LNCaP clone FGC (cell line): ENCODE measurements around the gene SORCS2.

ENCODE experiments used
- DNase-seq: peaks from one replicate; pipeline ENCODE4 v3.0.0-alpha.2; 2011; ENCODE audit warnings: low read depth
- H3K4me3 ChIP-seq: 2 replicates; pipeline ENCODE4 v1.5.1; 2011; ENCODE audit warnings: mild to moderate bottlenecking, low read depth, low read length, control low read depth
- TF ChIP-seq, protein P1 (sequence below): IDR thresholded peaks from 2 replicates; pipeline ENCODE4 v1.5.1; 2012; ENCODE audit warnings: mild to moderate bottlenecking; ENCODE audit not compliant: control insufficient read depth, insufficient read depth; ENCODE audit errors: extremely low read depth

SORCS2 gene

DNA sequence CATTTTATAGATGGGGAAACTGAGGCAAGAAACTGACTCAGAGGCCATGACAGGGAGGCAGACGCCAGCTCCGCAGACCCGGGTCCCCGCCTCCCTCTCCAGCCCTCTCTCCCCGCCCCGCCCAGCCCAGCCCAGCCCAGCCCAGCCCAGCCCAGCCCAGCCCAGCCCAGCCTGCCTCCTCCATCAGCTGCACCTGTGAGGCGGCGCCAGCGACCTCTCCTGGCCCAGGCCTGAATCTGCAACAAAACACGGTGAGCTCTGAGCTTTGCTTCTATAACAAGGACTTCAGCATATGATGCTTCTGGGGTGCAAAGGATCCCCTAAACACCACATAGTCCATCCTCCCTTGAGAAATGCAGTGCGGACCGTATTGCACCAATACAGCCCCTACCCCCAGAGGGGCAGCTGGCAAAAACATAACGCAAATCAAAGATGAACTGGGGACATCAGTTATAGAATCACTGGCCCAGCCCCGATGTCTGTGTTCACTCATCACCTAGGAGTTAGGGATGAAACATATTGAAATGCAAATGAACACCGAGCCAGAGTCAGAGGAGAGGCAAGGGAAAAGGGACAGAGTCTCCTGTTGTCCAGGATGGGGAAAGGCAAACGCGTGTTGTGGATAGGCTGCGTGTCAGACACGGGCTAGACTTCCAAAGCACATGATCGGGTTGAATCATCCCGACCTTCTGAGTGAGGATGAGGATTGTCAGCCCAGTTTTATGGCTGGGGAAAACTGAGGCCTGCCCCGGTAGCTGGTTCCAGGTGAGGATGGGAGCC lies 458.5 kb downstream of the SORCS2 start:
- no peak for DNase-seq
- H3K4me3 ChIP-seq = no peak overlapping the region
- TF ChIP-seq, protein P1, sequence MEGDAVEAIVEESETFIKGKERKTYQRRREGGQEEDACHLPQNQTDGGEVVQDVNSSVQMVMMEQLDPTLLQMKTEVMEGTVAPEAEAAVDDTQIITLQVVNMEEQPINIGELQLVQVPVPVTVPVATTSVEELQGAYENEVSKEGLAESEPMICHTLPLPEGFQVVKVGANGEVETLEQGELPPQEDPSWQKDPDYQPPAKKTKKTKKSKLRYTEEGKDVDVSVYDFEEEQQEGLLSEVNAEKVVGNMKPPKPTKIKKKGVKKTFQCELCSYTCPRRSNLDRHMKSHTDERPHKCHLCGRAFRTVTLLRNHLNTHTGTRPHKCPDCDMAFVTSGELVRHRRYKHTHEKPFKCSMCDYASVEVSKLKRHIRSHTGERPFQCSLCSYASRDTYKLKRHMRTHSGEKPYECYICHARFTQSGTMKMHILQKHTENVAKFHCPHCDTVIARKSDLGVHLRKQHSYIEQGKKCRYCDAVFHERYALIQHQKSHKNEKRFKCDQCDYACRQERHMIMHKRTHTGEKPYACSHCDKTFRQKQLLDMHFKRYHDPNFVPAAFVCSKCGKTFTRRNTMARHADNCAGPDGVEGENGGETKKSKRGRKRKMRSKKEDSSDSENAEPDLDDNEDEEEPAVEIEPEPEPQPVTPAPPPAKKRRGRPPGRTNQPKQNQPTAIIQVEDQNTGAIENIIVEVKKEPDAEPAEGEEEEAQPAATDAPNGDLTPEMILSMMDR = peak; percentile 53

DNA sequence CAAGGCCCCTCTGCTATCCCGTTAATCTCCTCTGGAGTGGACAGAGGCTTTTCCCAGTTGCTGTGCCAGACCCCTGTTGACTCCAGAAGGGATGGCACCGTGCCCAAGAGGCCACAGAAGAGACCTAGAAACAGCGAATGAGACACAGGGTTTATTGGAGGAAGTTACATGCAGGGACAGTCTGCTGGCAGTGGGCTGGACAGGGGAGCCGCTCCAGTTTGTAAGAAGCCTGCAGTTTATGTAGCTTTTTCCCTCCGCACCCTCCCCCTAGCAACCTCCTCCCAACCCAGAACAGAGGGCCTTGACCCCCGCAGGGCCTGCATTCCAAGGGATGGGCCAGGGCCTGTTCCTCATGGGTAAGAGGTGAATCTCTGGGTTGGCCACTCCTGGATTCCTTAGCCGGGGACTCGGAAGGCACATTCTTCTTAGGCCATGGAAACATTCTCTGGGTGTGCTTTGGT lies 459.2 kb downstream of the SORCS2 start:
- no peak for DNase-seq
- no peak overlapping the region for H3K4me3 ChIP-seq
- TF ChIP-seq, protein P1 = no peak

DNA sequence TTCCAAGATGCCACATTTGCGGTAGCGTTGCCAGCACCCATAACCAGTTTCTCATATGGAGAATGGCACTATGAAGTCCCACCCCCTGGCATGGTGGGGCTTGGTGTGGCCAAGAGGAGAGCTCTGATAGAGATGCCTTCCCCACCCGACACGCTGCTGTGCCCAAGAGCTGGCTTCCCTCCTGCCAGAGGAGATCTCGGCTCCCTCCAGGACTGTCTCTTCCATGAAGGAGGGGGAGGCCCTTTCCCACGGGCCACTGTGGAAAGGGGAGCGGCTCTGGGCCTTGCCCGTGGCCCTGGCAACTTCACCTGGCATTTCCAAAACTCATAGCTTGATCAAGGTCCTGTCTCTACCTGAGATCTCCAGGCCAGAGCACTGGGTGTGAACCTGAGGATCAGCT lies 459.7 kb downstream of the SORCS2 start:
- TF ChIP-seq, protein P1 = no peak
- H3K4me3 ChIP-seq = no peak overlapping the region
- DNase-seq = no peak

DNA sequence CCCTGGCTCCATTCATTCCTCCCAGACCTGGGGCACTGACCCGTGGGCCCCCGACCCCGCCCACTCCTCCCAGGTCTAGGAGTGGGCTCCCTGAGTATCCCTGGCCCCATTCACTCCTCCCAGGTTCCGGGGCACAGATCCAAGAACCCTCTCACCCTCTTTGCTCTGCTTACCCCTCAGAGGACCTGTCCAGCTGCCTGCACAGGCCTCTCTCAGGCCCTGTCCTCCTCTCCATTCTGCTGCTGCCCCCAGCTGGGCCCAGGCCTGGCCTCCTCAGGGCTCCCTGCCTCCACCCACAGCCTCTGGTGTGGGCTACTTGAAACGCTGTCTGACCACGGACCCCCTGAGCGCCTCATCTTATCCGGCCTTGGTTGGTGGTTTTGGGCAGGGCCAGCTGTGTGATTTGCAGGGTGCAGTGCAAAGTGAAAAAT lies 460.1 kb downstream of the SORCS2 start:
- TF ChIP-seq, protein P1 = no peak
- H3K4me3 ChIP-seq = no peak overlapping the region
- no peak for DNase-seq

DNA sequence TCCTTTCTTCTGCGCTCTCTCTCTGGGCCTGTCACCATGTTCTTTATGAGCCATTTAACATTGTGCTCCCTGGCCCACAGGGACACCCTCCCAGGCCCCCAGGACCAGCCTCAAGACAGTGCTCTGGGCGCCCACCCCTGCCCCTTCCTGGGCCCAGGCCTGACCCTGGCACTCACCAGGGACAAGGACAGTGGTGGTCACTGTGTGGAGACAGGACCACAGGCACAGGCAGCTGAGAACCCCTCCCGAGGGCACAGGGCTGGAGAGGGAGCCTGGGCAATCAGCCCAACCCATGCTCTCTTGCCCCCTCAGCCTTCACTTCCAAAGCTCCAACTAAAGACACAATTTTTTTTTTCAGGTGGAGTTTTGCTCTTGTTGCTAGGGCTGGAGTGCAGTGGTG lies 460.6 kb downstream of the SORCS2 start:
- TF ChIP-seq, protein P1 = no peak
- H3K4me3 ChIP-seq = no peak overlapping the region
- DNase-seq = no peak

DNA sequence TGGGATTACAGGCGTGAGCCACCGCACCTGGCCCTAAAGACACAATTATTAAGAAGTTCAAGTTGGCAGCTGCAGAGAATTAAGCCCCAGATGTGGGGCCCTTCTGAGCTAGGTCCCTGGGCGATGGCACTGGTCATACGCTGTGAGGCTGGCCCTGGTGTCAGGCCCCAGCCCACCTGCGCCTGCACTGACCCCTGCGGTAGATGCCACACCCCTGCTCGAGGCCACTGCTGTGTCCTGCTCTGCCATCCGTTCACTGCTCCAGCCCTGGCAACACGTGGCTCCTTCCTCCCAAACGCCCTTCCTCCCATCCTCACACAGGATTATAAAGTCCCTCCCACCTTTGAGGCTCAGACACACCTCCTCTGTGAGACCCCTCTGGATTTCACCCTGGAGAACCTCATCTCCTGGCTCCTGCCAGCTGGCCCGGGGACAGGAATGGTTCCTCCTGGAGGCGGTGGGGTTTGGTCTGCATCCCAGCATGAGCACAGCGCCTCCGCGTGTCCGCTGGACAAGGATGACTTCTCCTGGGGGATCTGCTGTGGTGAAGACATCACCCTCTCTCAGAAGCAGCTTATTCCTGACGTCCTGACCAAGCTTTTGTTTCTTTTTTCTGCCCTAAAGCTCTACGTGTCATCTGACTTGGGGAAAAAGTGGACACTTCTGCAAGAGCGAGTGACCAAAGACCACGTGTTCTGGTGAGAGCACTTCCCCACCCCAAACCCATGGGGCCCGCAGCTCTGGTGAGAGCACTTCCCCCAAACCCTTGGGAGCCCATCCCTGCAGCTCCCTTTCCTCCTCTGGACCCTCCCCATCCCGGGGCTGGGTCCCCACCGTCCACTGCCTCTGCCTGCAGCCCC lies 461.4 kb downstream of the SORCS2 start:
- H3K4me3 ChIP-seq = no peak overlapping the region
- DNase-seq = no peak
- TF ChIP-seq, protein P1 = peak; percentile 28; the same call in 1 of the 2 replicates
